MM.1S (cell line): ENCODE results near the gene ITM2B.

ENCODE experiments used
- EZH2 ChIP-seq: fragments of 300-600 bp; sonication (generic); optimal IDR thresholded peaks from 2 replicates; pipeline ENCODE3; 2017; ENCODE audit warnings: low read depth, mild to moderate bottlenecking, antibody characterized with exemption, low read length, mixed read lengths
- TF ChIP-seq, protein P1 (sequence below): fragments of 300-600 bp; sonication (generic); IDR thresholded peaks from 2 replicates; pipeline ENCODE4 v1.5.1; 2016; ENCODE audit warnings: antibody characterized with exemption, low read length, mixed read lengths

GRCh38 chr13:48258430-48258829 is 25.4 kb downstream of the ITM2B start:
- TF ChIP-seq, protein P1, sequence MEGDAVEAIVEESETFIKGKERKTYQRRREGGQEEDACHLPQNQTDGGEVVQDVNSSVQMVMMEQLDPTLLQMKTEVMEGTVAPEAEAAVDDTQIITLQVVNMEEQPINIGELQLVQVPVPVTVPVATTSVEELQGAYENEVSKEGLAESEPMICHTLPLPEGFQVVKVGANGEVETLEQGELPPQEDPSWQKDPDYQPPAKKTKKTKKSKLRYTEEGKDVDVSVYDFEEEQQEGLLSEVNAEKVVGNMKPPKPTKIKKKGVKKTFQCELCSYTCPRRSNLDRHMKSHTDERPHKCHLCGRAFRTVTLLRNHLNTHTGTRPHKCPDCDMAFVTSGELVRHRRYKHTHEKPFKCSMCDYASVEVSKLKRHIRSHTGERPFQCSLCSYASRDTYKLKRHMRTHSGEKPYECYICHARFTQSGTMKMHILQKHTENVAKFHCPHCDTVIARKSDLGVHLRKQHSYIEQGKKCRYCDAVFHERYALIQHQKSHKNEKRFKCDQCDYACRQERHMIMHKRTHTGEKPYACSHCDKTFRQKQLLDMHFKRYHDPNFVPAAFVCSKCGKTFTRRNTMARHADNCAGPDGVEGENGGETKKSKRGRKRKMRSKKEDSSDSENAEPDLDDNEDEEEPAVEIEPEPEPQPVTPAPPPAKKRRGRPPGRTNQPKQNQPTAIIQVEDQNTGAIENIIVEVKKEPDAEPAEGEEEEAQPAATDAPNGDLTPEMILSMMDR, result no peak
- TF ChIP-seq EZH2, result no peak
